Loucy (cell line): ENCODE measurements around the gene DUSP22.

Source experiments
- EZH2phosphoT487 ChIP-seq: fragments of 200-600 bp; IDR thresholded peaks from 2 replicates; pipeline ENCODE4 v1.6.1; 2018; ENCODE audit warnings: antibody characterized with exemption, mild to moderate bottlenecking, moderate library complexity, borderline replicate concordance
- TF ChIP-seq, protein P1 (sequence below): fragments of 200-600 bp; sonication (generic); conservative IDR thresholded peaks from 2 replicates; pipeline ENCODE4 v1.5.1; 2014; ENCODE audit warnings: mild to moderate bottlenecking, antibody characterized with exemption, low read length

- TF ChIP-seq, protein P1, sequence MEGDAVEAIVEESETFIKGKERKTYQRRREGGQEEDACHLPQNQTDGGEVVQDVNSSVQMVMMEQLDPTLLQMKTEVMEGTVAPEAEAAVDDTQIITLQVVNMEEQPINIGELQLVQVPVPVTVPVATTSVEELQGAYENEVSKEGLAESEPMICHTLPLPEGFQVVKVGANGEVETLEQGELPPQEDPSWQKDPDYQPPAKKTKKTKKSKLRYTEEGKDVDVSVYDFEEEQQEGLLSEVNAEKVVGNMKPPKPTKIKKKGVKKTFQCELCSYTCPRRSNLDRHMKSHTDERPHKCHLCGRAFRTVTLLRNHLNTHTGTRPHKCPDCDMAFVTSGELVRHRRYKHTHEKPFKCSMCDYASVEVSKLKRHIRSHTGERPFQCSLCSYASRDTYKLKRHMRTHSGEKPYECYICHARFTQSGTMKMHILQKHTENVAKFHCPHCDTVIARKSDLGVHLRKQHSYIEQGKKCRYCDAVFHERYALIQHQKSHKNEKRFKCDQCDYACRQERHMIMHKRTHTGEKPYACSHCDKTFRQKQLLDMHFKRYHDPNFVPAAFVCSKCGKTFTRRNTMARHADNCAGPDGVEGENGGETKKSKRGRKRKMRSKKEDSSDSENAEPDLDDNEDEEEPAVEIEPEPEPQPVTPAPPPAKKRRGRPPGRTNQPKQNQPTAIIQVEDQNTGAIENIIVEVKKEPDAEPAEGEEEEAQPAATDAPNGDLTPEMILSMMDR: no peak
- no peak for TF ChIP-seq EZH2phosphoT487
Observed at GRCh38 chr6:321536-322258, 29.4 kb downstream of the DUSP22 start.
